B cell (primary cell): ENCODE data around the gene PML.

Experiments
- EZH2 ChIP-seq: IDR thresholded peaks from 2 replicates; pipeline ENCODE4 v1.6.1; 2012; ENCODE audit warnings: borderline replicate concordance, low read depth, mild to moderate bottlenecking, moderate library complexity, low read length; ENCODE audit not compliant: insufficient read depth, poor library complexity, severe bottlenecking
- TF ChIP-seq, protein P1 (sequence below): fragments of 200-600 bp; IDR thresholded peaks from one replicate; pipeline ENCODE4 v1.8.0; 2022; ENCODE audit warnings: antibody characterized with exemption, mild to moderate bottlenecking

DNA sequence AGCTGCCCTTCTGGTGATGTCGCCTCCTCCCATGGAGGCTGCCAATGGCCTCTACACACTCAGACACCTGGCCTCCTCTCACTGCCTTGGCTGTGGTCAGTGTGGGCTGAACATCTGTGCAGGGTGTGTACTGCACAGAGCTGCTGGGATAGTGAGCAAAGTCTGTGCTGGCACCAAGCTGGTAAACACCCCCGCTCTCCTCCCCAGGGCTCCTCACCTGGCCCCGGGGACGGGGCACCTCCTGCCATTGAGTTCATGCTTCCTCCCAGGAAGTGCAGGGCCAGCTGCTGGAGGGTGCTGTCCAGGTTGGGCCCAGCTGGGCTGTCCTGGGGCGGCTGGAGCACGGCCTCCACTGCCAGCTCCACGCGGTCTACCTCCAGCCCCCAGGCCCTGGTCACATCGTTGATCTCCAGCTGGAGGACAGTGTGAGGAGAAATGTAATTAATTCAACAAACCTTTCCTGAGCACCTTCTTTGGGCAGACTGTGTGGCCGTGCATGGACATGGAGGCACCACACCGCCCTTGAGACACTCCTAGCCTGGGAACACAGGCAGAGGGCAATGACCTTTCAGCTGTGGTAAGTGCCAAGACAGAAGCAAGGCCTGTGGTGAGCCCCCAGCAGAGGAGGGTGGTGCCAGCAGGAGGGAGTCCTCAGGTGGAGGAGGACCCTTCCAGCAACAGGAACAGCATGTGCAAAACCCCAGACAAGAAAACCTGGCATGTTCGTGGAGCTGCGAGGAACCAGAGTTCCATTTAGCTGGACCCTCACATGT lies 9.2 kb upstream of the PML start:
- TF ChIP-seq EZH2, result no peak
- TF ChIP-seq, protein P1, sequence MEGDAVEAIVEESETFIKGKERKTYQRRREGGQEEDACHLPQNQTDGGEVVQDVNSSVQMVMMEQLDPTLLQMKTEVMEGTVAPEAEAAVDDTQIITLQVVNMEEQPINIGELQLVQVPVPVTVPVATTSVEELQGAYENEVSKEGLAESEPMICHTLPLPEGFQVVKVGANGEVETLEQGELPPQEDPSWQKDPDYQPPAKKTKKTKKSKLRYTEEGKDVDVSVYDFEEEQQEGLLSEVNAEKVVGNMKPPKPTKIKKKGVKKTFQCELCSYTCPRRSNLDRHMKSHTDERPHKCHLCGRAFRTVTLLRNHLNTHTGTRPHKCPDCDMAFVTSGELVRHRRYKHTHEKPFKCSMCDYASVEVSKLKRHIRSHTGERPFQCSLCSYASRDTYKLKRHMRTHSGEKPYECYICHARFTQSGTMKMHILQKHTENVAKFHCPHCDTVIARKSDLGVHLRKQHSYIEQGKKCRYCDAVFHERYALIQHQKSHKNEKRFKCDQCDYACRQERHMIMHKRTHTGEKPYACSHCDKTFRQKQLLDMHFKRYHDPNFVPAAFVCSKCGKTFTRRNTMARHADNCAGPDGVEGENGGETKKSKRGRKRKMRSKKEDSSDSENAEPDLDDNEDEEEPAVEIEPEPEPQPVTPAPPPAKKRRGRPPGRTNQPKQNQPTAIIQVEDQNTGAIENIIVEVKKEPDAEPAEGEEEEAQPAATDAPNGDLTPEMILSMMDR, result no peak
